Neuronal stem cell (in vitro differentiated cells): ENCODE measurements around the gene AP2A1.

Source experiments
- DNase-seq: peaks from one replicate; pipeline ENCODE4 v3.0.0-alpha.2; 2013; ENCODE audit warnings: low spot score
- H2AFZ ChIP-seq: one replicate; pipeline ENCODE4 v1.6.1; 2013; ENCODE audit warnings: mild to moderate bottlenecking, low read length, inconsistent platforms
- H2AK5ac ChIP-seq: 2 replicates; pipeline ENCODE4 v1.6.1; 2013; ENCODE audit warnings: low read depth, mild to moderate bottlenecking, inconsistent platforms, low read length, moderate library complexity, mixed read lengths
- H2BK120ac ChIP-seq: 2 replicates; pipeline ENCODE4 v1.6.1; 2013; ENCODE audit warnings: low read depth, mild to moderate bottlenecking, inconsistent platforms, low read length, moderate library complexity, mixed read lengths
- H2BK12ac ChIP-seq: one replicate; pipeline ENCODE4 v1.6.1; 2013; ENCODE audit warnings: low read length, inconsistent platforms
- H2BK15ac ChIP-seq: 2 replicates; pipeline ENCODE4 v1.6.1; 2013; ENCODE audit warnings: mild to moderate bottlenecking, low read length, inconsistent platforms, mixed read lengths
- H2BK5ac ChIP-seq: one replicate; pipeline ENCODE4 v1.6.1; 2013; ENCODE audit warnings: inconsistent platforms, mild to moderate bottlenecking, low read length, moderate library complexity
- H3K14ac ChIP-seq: one replicate; pipeline ENCODE4 v1.6.1; 2013; ENCODE audit warnings: low read length, inconsistent platforms
- H3K18ac ChIP-seq: 2 replicates; pipeline ENCODE4 v1.6.1; 2013; ENCODE audit warnings: low read length, inconsistent platforms
- H3K23ac ChIP-seq: 2 replicates; pipeline ENCODE4 v1.6.1; 2013; ENCODE audit warnings: low read depth, mild to moderate bottlenecking, mixed read lengths, low read length, inconsistent platforms; ENCODE audit not compliant: poor library complexity
- H3K27ac ChIP-seq: replicated peaks from 3 replicates; pipeline ENCODE4 v1.5.1; 2013; ENCODE audit warnings: low read length, inconsistent platforms
- H3K27me3 ChIP-seq, 3 experiments: 2 replicates each; pipeline ENCODE4 v1.6.1; 2013; ENCODE audit warnings: low read length in 3 of 3, mild to moderate bottlenecking in 2 of 3, inconsistent platforms in 1 of 3, low read depth in 1 of 3, mixed read lengths in 1 of 3, moderate library complexity in 1 of 3; ENCODE audit not compliant: control insufficient read depth in 3 of 3, insufficient read depth in 3 of 3
- H3K36me3 ChIP-seq, 2 donors: replicated peaks in 1 of 2; 2 replicates each; pipeline ENCODE4 v1.6.1; 2013; ENCODE audit warnings: low read length in 2 of 2; ENCODE audit not compliant: control insufficient read depth in 2 of 2, insufficient read depth in 2 of 2
- H3K4ac ChIP-seq: 2 replicates; pipeline ENCODE4 v1.6.1; 2013; ENCODE audit warnings: inconsistent platforms, mild to moderate bottlenecking, low read length, moderate library complexity
- H3K4me1 ChIP-seq, 2 donors: 1 replicate in 1 of 2; 2 replicates in 1 of 2; pipeline ENCODE4 v1.6.1; 2013; ENCODE audit warnings: low read length in 2 of 2, low read depth in 1 of 2; ENCODE audit not compliant: control insufficient read depth in 2 of 2, insufficient read depth in 1 of 2
- H3K4me2 ChIP-seq: one replicate; pipeline ENCODE4 v1.6.1; 2013; ENCODE audit warnings: mild to moderate bottlenecking, low read length, inconsistent platforms; ENCODE audit not compliant: insufficient read depth, poor library complexity, severe bottlenecking
- H3K4me3 ChIP-seq, 2 donors: 2 replicates each; pipeline ENCODE4 v1.5.1; 2013; ENCODE audit warnings: low read length in 2 of 2, mild to moderate bottlenecking in 2 of 2, inconsistent platforms in 1 of 2, moderate library complexity in 1 of 2
- H3K79me1 ChIP-seq: one replicate; pipeline ENCODE4 v1.6.1; 2013; ENCODE audit warnings: low read depth, mild to moderate bottlenecking, inconsistent platforms, low read length, moderate library complexity
- H3K9ac ChIP-seq: one replicate; pipeline ENCODE4 v1.6.1; 2013; ENCODE audit warnings: mild to moderate bottlenecking, low read depth, low read length, inconsistent platforms; ENCODE audit not compliant: poor library complexity
- H3K9me3 ChIP-seq, 2 donors: replicated peaks in 1 of 2; 2 replicates each; pipeline versions ENCODE3 to v1.6.1; 2013; ENCODE audit warnings: low read length in 2 of 2, mild to moderate bottlenecking in 2 of 2, inconsistent platforms in 1 of 2, low read depth in 1 of 2, mixed read lengths in 1 of 2, moderate library complexity in 1 of 2; ENCODE audit not compliant: control insufficient read depth in 2 of 2, insufficient read depth in 1 of 2
- H4K8ac ChIP-seq: one replicate; pipeline ENCODE4 v1.6.1; 2013; ENCODE audit warnings: low read depth, mild to moderate bottlenecking, inconsistent platforms, low read length, moderate library complexity
- H4K91ac ChIP-seq: one replicate; pipeline ENCODE4 v1.6.1; 2013; ENCODE audit warnings: low read length, low read depth, mild to moderate bottlenecking, inconsistent platforms; ENCODE audit not compliant: poor library complexity
- WGBS, 2 donors: extraction: QIAGEN DNeasy Blood & Tissue Kit; methylation state at CpG; one replicate each; pipeline ENCODE4 v1.1.7; 2013; ENCODE audit warnings: missing lambda C conversion rate in 2 of 2, mixed read lengths in 1 of 2; ENCODE audit not compliant: insufficient read length in 2 of 2, insufficient replicate concordance in 1 of 2; ENCODE audit errors: extremely low coverage in 2 of 2; 5-methylcytosine and 5-hydroxymethylcytosine counted together

The AP2A1 gene

DNA sequence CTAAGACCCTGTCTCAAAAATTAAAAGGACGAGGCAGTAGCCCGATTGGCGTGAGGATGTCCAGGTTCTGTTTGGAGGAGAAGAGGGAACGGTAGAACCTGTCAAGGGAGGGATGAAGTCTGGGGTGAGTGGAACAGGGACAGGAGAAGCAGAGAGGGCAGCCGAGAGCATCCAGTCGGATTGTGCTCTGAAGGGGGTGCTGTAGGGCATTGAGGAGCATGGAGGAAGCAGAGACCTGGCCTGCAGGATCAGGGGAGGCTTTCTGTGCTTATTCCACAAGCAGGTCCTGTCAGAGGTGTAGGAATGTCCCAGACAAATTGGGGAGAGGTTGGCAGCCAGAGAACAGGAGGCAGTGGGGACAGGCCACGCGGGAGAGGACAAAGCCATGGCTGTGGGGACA is 14.1 kb downstream of the AP2A1 start:
- peaks cover 5% of the 10 kb centered on the region for H3K79me1 ChIP-seq
- no peak overlapping the region for H2BK120ac ChIP-seq
- H2BK15ac ChIP-seq: no peak overlapping the region
- no peak overlapping the region for H2AK5ac ChIP-seq
- no peaks in the 10 kb centered on the region for H3K4me1 ChIP-seq
- DNase-seq: no peak
- no peak overlapping the region for H3K18ac ChIP-seq
- no peak overlapping the region for H3K4ac ChIP-seq
- H4K8ac ChIP-seq: no peak overlapping the region
- no peak overlapping the region for H3K27ac ChIP-seq
- H3K4me3 ChIP-seq: no peak overlapping the region
- no peak overlapping the region for H3K23ac ChIP-seq
- no peak overlapping the region for H3K14ac ChIP-seq
- H2AFZ ChIP-seq: no peak overlapping the region
- no peak overlapping the region for H2BK5ac ChIP-seq
- no peak overlapping the region for H3K9ac ChIP-seq
- peaks cover 20 to 49% of the 10 kb centered on the region in 2 donors for H3K36me3 ChIP-seq
- no peak overlapping the region for H2BK12ac ChIP-seq
- no peaks in the 10 kb centered on the region for H3K9me3 ChIP-seq
- H4K91ac ChIP-seq: no peak overlapping the region
- no peak overlapping the region for H3K4me2 ChIP-seq
- WGBS, 2 donors: no CpG with 5 or more reads among the region's 8 CpGs
- no peaks in the 10 kb centered on the region for H3K27me3 ChIP-seq

- peaks cover 22 to 50% of the 10 kb centered on the region in 2 donors for H3K36me3 ChIP-seq
- no peak overlapping the region for H3K4me3 ChIP-seq
- no peak for DNase-seq
These were observed 14.6 kb downstream of the AP2A1 start for GRCh38 chr19:49781394-49781793.

GRCh38 chr19:49782515-49782914 is 15.7 kb downstream of the AP2A1 start:
- Histone ChIP-seq H2AK5ac (no peak overlapping the region), H3K79me1 (no peaks in the 10 kb centered on the region), H2BK5ac (no peak overlapping the region), H2BK12ac (no peak overlapping the region), H3K36me3 (peaks cover 22 to 56% of the 10 kb centered on the region in 2 donors), H3K14ac (no peak overlapping the region), H3K18ac (no peak overlapping the region), H2AFZ (no peak overlapping the region), H3K4me2 (no peak overlapping the region), H3K27ac (no peak overlapping the region), H4K8ac (no peak overlapping the region), H2BK15ac (no peak overlapping the region), H3K23ac (no peak overlapping the region), H3K4me3 (peak overlapping the region in 1 of 2 donors; percentile 43), H2BK120ac (no peak overlapping the region), H3K9ac (no peak overlapping the region), H4K91ac (no peak overlapping the region), H3K4ac (no peak overlapping the region), H3K27me3 (no peaks in the 10 kb centered on the region), H3K9me3 (no peaks in the 10 kb centered on the region), H3K4me1 (no peaks in the 10 kb centered on the region)
- no CpG with 5 or more reads among the region's 18 CpGs for WGBS, 2 donors
- DNase-seq: no peak

More at GRCh38 chr19:49781394-49781793, 14.6 kb downstream of the AP2A1 start:
- Histone ChIP-seq H3K18ac (no peak overlapping the region), H2BK12ac (no peak overlapping the region), H3K4me1 (no peaks in the 10 kb centered on the region), H3K9ac (no peak overlapping the region), H3K27ac (no peak overlapping the region), H3K27me3 (no peaks in the 10 kb centered on the region), H3K9me3 (no peaks in the 10 kb centered on the region), H3K79me1 (peaks cover under 1% of the 10 kb centered on the region), H4K8ac (no peak overlapping the region), H2BK15ac (no peak overlapping the region), H4K91ac (no peak overlapping the region), H2BK120ac (no peak overlapping the region), H2AK5ac (no peak overlapping the region), H3K4me2 (no peak overlapping the region), H3K23ac (no peak overlapping the region), H2BK5ac (no peak overlapping the region), H2AFZ (no peak overlapping the region), H3K4ac (no peak overlapping the region), H3K14ac (no peak overlapping the region)
- no CpG with 5 or more reads among the region's 7 CpGs for WGBS, 2 donors

DNA sequence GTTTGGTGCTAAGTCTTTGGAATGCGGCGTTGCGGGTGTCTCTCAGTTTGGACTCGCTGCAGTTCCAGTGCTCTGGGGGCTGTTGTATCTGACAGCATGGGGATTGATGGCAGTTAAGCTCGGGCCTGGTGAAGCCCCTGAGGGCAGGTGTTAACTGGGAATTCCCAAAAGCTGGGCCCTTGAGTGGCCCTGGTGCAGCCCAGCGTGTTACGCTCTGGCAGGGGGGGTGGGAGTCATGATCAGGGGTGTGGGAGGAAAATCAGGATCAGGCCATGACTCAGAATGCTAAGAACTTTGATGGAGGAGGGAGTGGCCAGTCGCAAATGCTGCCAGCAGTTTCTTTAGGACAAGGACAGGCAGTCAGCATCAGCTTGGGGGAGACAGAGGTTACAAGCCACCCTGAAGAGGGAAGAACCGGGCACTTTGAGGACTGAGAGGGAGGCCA is 19.6 kb downstream of the AP2A1 start:
- no peak overlapping the region for H3K27ac ChIP-seq
- H3K18ac ChIP-seq: no peak overlapping the region
- H2AK5ac ChIP-seq: no peak overlapping the region
- H3K4me1 ChIP-seq: no peaks in the 10 kb centered on the region
- H3K27me3 ChIP-seq: no peaks in the 10 kb centered on the region
- peak overlapping the region; percentile 40 for H3K9ac ChIP-seq
- no peak overlapping the region for H2AFZ ChIP-seq
- H2BK15ac ChIP-seq: no peak overlapping the region
- no peak overlapping the region for H2BK12ac ChIP-seq
- no peak overlapping the region for H2BK120ac ChIP-seq
- H4K91ac ChIP-seq: no peak overlapping the region
- no peak overlapping the region for H3K4ac ChIP-seq
- H2BK5ac ChIP-seq: no peak overlapping the region
- no peak for DNase-seq
- peaks cover 9% of the 10 kb centered on the region for H3K79me1 ChIP-seq
- no peak overlapping the region for H3K4me2 ChIP-seq
- peaks cover 35 to 76% of the 10 kb centered on the region in 2 donors for H3K36me3 ChIP-seq
- H3K4me3 ChIP-seq: no peak overlapping the region
- H3K9me3 ChIP-seq: peaks cover 0 to 5% of the 10 kb centered on the region in 2 donors
- H3K23ac ChIP-seq: no peak overlapping the region
- no peak overlapping the region for H3K14ac ChIP-seq
- no CpG with 5 or more reads among the region's 9 CpGs for WGBS, 2 donors
- no peak overlapping the region for H4K8ac ChIP-seq
